GM13977 (cell line): ENCODE results near the gene CNNM4.

ENCODE experiments used
- DNase-seq: peaks from one replicate; pipeline ENCODE4 v3.0.0; 2012; ENCODE audit warnings: low spot score
- in situ Hi-C: fragments of 300-500 bp; cut with MboI; formaldehyde crosslinking; loops from one replicate; pipeline ENCODE4 v1.12.0; 2022; ENCODE audit warnings: low sequenced_read_pairs, low pct_unique_long_range_greater_than_20kb, mixed read lengths, inconsistent platforms; ENCODE audit not compliant: unreplicated experiment
- TF ChIP-seq, protein P1 (sequence below): IDR thresholded peaks from 2 replicates; pipeline ENCODE4 v1.5.1; 2012; ENCODE audit warnings: mild to moderate bottlenecking, control low read depth; ENCODE audit not compliant: insufficient read depth; ENCODE audit errors: extremely low read depth, missing control alignments

The CNNM4 gene

DNA sequence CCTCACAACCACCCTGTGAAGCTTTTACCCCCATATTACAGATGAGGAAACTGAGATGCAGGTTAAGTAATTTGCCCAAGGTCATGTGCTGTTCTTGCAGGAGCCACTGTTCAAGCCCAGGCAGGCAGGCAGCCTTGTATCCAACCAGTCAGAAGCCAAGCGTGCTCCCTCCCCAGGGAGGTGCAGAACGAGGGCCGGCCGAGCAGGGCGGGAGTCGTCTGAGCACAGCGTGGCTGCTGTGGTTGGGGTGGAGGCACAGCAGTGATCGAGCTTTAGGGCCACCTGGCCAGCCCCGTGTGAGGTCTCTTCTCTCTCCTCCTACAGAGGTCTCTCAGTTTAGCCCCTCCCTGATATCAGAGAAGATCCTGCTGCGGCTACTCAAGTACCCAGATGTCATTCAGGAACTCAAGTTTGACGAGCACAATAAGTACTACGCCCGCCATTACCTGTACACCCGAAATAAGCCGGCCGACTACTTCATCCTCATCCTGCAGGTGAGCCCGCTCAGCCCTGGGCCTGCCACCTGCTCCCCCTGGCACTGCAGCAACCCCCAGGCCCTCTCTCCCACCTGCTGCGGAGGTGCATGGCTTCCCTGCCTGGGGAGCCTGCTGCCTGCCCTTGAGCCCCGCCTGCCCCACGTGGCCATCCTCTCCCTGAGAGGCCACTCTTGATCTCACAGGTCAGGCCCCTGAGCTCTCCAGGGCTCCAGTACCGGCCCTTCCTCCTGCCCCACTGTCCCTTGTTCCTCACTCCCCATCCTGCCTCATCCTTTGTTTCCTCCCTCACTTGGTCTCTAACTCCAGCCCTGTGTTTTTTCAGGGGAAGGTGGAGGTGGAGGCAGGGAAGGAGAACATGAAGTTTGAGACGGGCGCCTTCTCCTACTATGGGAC, 38.3 kb downstream of the CNNM4 start:
- TF ChIP-seq, protein P1, sequence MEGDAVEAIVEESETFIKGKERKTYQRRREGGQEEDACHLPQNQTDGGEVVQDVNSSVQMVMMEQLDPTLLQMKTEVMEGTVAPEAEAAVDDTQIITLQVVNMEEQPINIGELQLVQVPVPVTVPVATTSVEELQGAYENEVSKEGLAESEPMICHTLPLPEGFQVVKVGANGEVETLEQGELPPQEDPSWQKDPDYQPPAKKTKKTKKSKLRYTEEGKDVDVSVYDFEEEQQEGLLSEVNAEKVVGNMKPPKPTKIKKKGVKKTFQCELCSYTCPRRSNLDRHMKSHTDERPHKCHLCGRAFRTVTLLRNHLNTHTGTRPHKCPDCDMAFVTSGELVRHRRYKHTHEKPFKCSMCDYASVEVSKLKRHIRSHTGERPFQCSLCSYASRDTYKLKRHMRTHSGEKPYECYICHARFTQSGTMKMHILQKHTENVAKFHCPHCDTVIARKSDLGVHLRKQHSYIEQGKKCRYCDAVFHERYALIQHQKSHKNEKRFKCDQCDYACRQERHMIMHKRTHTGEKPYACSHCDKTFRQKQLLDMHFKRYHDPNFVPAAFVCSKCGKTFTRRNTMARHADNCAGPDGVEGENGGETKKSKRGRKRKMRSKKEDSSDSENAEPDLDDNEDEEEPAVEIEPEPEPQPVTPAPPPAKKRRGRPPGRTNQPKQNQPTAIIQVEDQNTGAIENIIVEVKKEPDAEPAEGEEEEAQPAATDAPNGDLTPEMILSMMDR: no peak
- no peak for DNase-seq
- in situ Hi-C loops: no loop called here

DNA sequence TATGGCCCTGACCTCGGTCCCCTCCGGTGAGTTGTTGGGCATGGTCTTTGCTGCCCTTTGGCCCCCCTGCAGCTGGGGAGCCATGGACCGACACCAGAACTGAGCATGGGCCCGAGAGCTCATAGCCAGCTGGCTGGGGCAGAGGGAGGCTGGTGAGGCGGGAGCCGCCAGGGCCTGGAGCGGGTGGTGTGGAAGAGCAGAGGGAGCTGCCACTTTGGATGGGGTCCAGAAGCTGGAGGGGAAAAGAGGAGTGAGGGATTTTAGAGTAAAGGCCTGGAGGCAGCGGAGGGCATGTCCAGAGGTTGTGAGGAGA, 38.9 kb downstream of the CNNM4 start:
- in situ Hi-C loops: no loop called here
- TF ChIP-seq, protein P1: no peak
- no peak for DNase-seq

DNA sequence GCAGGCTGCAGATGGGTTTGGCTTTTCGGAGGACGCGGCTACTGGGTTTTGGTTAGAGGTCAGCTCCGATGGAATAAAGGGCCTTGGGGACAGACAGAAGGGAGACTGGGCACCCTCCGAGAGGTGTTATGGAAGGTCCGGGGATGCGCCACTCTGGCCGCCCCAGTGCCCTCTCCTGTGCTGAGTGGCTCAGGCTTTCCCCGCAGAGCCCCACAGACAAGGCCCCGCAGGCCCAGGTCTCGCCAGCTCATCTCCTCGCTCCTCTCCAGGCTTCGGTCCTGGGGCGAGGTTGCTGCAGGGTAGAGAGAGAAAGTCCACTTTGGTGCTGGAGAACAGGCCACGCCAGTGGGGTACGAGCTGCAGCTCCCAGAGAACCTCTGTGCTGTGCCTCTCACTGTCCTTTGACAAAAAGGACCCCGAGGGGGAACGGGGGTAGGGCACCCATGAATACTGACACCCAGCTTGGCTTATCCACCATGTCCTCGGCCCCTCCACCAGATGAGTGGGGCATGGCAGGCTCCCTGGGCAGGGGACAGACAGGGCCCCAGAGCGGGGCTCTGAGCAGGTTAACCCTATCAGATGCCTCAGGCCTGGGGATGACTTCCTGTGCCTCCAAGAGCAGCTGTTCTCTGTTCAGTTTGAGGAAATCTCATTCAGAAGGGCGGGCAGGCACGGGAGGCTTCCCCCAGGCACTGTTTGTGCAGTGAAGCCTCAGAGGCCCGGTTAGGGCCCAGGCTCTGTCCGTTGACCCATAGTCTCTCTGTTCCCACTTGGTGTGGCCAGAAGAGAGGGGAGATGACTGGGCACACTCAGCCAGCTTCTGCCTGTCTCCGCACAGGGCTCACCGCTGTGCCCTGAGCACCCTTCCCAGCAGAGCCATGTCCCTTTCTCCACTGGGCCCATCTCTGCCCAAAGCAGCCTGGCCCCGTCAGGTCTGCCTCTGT, 39.6 kb downstream of the CNNM4 start:
- in situ Hi-C loops: no loop called here
- DNase-seq: no peak
- TF ChIP-seq, protein P1: no peak

DNA sequence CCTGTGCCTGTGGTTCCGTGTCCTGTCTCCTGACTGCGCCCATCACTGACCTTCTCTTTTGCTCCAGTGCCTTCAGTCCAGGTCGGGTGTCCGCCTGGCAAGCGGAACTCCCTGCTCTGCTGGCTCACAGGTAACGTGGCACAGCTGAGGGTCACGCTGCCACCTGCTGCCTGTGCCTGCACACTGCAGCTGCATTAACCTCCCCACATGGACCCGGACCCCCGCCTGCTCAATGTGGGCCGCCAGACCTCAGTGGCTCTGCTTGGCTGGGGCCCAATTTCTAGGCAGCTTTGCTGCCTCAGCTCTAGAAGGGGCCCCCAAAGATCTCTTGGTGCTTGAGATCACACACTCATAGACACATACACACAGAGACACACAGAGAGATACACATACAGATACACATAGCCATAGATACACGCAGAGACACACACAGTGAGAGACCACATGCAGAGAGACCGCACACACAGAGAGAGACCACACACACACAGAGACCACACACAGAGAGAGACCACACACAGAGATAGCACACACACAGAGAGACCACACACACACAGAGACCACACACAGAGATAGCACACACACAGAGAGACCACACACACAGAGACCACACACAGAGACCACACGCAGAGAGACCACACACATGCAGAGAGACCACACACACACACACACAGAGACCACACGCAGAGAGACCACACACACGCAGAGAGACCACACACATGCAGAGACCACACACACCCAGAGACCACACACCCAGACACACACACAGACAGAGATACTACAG, 40.5 kb downstream of the CNNM4 start:
- in situ Hi-C loops: no loop called here
- peak; percentile 91 for DNase-seq
- TF ChIP-seq, protein P1: peak; percentile 99

DNA sequence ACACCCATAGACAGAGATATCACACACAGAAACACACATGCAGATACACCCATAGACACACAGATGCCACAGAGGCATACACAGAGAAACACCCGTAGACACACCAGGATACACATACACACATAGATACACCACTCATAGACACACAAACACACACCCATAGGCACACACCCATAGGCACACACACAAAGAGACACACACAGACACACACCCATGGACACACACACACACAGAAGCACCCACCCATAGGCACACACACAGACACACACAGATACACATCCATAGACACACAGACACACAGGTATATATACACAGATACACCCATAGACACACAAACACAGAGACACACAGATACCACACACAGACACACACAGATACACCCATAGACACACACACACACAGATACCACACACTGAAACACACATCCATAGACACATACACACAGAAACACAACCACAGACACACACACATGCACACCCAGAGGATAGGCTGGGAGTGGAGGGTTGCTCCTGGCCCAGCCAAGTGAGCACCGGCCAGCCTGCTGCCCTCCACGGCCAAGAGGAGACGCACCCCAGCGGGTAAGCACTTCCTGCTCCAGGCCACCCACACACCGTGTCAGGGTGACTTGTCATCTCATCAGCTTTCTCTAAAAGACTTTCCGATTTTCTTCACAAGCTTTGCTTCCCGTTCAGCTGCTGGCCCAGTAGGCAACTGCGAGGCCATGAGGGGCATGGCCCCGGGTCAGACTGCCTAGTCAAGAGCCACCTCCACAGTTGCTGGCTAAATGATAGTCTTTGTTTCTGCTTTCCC, 41.3 kb downstream of the CNNM4 start:
- peak; percentile 69 for DNase-seq
- TF ChIP-seq, protein P1: no peak
- in situ Hi-C loops: no loop called here
